SK-N-SH (cell line): ENCODE results near the gene FGF13.

Experiments used
- CTCF ChIP-seq: fragments of 200-600 bp; sonication (generic); IDR thresholded peaks from 2 replicates; pipeline ENCODE4 v1.6.1; 2017; ENCODE audit warnings: antibody characterized with exemption, mild to moderate bottlenecking, moderate library complexity
- ELF1 ChIP-seq: IDR thresholded peaks from 2 replicates; pipeline ENCODE4 v1.4.0; 2012
- FOXM1 ChIP-seq: IDR thresholded peaks from 2 replicates; pipeline ENCODE4 v1.4.0; 2012; ENCODE audit warnings: low read depth, mild to moderate bottlenecking
- GABPA ChIP-seq: IDR thresholded peaks from 2 replicates; pipeline ENCODE4 v1.4.0; 2012; ENCODE audit warnings: low read depth, mild to moderate bottlenecking
- MAX ChIP-seq: IDR thresholded peaks from 2 replicates; pipeline ENCODE4 v1.4.0; 2012; ENCODE audit warnings: low read depth
- MEF2A ChIP-seq: IDR thresholded peaks from 2 replicates; pipeline ENCODE4 v1.4.0; 2012; ENCODE audit warnings: low read depth, borderline replicate concordance
- POLR2AphosphoS5 ChIP-seq: IDR thresholded peaks from 2 replicates; pipeline ENCODE4 v1.6.1; 2012; ENCODE audit warnings: low read depth, low read length
- RFX5 ChIP-seq: IDR thresholded peaks from 2 replicates; pipeline ENCODE4 v1.6.1; 2012; ENCODE audit warnings: mild to moderate bottlenecking, improper control_type of control experiment, low read length
- SMC3 ChIP-seq: IDR thresholded peaks from 2 replicates; pipeline ENCODE4 v1.6.1; 2012; ENCODE audit warnings: low read depth, low read length, improper control_type of control experiment
- USF1 ChIP-seq: IDR thresholded peaks from 2 replicates; pipeline ENCODE4 v1.4.0; 2012; ENCODE audit warnings: low read depth, borderline replicate concordance

GRCh38 chrX:138708268-138708667 lies 3.2 kb downstream of the FGF13 start:
- no peak for TF ChIP-seq FOXM1
- no peak for TF ChIP-seq USF1
- no peak for TF ChIP-seq RFX5
- TF ChIP-seq ELF1, result no peak
- no peak for TF ChIP-seq CTCF
- TF ChIP-seq GABPA, result no peak
- no peak for TF ChIP-seq POLR2AphosphoS5
- TF ChIP-seq SMC3, result no peak
- no peak for TF ChIP-seq MEF2A
- TF ChIP-seq MAX, result no peak
